ENCODE measurements around the gene ARL3. TPM values are rescaled to one million over a fixed set of nuclear protein-coding genes. Genes with fewer than 3 reads are reported as not detected.

ARL3 gene
- total and polyA plus RNA-seq, 2 donors (not counting 1 experiment from before 2014, with no cell fraction given): 10.6 to 22.9 TPM

DNA sequence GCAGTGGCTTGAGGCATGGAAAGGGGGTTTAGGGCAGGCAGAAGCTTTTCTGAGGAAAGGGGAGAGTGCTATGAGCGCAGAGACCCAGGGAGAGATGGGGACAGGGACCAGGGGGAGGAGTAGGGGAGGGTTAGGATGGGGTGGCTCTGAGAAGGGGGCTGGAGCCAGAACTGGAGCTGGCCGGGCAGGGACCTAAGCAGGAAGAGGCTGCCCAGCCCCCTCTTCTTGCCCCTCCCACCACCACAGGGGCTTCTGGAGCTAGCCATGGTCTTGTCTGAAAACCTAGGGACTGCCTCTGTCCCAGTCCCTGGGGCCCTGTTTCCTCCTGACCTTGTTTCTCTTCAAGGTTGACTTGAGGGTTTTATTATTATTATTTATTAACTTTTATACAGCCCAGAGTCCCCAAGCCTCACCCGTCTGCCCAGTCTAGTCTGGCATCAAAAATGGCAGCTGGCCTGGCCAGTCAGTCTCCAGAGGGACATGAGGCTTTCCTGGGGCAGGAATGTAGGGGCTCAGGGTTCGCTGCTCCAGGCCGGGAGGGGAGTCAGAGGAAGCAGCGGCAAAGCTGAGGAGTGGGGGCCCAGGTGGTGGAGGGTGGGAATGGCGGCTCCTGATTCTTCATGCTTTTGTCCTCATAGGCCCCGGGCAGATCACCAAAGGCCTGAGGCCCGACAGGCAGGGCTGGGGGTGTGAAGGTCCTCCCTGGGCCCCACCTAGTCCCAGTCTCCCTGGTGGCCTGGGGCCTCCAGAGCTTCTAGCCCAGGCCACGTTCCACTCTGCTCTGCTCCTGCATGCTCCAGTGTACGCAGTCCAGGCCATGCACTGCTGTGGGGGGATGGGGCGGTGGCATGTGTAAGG lies 64.2 kb downstream of the ARL3 start:
- Histone ChIP-seq H3K4me3 (replicated peaks in 1 of 4; ENCODE audit: control extremely low read depth in 1 of 4, insufficient read depth in 1 of 4, low read depth in 3 of 4, low read length in 4 of 4) (peak overlapping the region; percentile 39 to 98 (median 89)), H3K4me1 (ENCODE audit: control insufficient read depth, extremely low read depth, insufficient read depth, low read length) (peaks cover 32% of the 10 kb centered on the region), H3K79me2 (ENCODE audit: control insufficient read depth, insufficient read depth, low read length) (peaks cover 89% of the 10 kb centered on the region), H3K36me3 (ENCODE audit: control insufficient read depth, insufficient read depth, low read length) (peaks cover 19% of the 10 kb centered on the region), H3K27ac (ENCODE audit: insufficient read depth, low read length) (peak overlapping the region; percentile 7), H3K4me2 (ENCODE audit: extremely low read depth, insufficient read depth, low read length) (peak overlapping the region; percentile 100), H3K9ac (ENCODE audit: insufficient read depth, low read length) (peak overlapping the region; percentile 45), H2AFZ (ENCODE audit: low read length) (no peak overlapping the region), H3K9me3 (ENCODE audit: control insufficient read depth, insufficient read depth, low read depth, low read length) (no peaks in the 10 kb centered on the region), H4K20me1 (ENCODE audit: control insufficient read depth, extremely low read depth, insufficient read depth, low read length) (peaks cover 2% of the 10 kb centered on the region), H3K27me3 (ENCODE audit: control insufficient read depth, insufficient read depth, low read length) (no peaks in the 10 kb centered on the region)
- no peak for DNase-seq (ENCODE audit: low read depth in 2 of 2)
- no peak for TF ChIP-seq EZH2 (IDR thresholded peaks at IDR 0.05; ENCODE audit: low read length, missing control alignments)
- TF ChIP-seq, protein P1, sequence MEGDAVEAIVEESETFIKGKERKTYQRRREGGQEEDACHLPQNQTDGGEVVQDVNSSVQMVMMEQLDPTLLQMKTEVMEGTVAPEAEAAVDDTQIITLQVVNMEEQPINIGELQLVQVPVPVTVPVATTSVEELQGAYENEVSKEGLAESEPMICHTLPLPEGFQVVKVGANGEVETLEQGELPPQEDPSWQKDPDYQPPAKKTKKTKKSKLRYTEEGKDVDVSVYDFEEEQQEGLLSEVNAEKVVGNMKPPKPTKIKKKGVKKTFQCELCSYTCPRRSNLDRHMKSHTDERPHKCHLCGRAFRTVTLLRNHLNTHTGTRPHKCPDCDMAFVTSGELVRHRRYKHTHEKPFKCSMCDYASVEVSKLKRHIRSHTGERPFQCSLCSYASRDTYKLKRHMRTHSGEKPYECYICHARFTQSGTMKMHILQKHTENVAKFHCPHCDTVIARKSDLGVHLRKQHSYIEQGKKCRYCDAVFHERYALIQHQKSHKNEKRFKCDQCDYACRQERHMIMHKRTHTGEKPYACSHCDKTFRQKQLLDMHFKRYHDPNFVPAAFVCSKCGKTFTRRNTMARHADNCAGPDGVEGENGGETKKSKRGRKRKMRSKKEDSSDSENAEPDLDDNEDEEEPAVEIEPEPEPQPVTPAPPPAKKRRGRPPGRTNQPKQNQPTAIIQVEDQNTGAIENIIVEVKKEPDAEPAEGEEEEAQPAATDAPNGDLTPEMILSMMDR (conservative IDR thresholded peaks at IDR 0.05 in 1 of 2, IDR thresholded peaks at IDR 0.05 in 1 of 2; ENCODE audit: low read depth in 1 of 2, low read length in 2 of 2): no peak

DNA sequence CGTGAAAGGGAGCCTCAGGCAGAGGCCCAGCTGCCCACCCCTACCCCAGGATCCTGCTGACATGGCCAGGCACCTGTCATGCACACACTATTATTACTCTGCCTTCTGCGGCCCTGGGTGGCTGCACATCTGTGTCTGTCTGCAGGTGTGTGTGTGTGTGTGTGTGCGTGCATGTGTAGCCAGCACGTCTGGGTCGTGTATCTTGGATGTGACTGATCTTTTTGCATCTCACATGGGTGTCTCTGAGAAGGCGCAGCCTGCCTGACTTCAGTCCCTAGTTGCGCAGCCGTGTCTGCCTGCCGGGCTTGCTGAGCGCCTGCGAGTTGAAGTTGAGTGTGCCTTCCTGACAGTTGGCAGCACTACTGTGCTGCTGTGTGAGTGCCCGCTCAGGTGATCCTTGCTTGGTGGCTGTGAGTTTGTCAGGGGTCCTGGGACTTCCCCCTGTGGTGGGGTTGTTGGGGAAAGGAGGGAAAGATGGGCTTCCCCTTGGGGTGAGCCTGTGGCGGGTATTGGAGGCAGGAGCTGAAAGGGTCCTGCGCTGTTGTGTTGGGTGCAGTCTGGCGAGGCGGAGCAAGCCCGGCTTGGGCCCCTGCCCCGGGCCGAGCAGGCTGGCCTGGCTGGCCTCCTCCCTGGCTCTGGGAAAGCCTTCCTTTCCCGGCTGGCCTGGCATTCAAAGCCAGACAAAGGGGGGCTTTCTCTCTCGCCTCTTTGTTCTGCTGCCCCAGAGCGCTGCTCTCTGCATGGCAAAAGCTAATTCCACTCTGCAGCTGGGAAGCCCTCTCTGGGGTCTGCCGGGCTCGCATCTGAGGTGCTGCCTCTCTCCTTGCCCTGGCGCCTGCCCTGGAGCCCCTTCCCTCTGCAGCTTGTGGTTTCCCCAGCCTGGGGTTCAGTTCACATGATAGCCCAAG lies 65.1 kb downstream of the ARL3 start:
- TF ChIP-seq EZH2 (IDR thresholded peaks at IDR 0.05; ENCODE audit: low read length, missing control alignments): no peak
- TF ChIP-seq, protein P1 (conservative IDR thresholded peaks at IDR 0.05 in 1 of 2, IDR thresholded peaks at IDR 0.05 in 1 of 2; ENCODE audit: low read depth in 1 of 2, low read length in 2 of 2): no peak
- Histone ChIP-seq H3K79me2 (ENCODE audit: control insufficient read depth, insufficient read depth, low read length) (peaks cover 90% of the 10 kb centered on the region), H3K9ac (ENCODE audit: insufficient read depth, low read length) (peak overlapping the region; percentile 45), H3K36me3 (ENCODE audit: control insufficient read depth, insufficient read depth, low read length) (peaks cover 14% of the 10 kb centered on the region), H3K4me3 (replicated peaks in 1 of 4; ENCODE audit: control extremely low read depth in 1 of 4, insufficient read depth in 1 of 4, low read depth in 3 of 4, low read length in 4 of 4) (peak overlapping the region; percentile 39 to 98 (median 89)), H2AFZ (ENCODE audit: low read length) (no peak overlapping the region), H4K20me1 (ENCODE audit: control insufficient read depth, extremely low read depth, insufficient read depth, low read length) (peaks cover 2% of the 10 kb centered on the region), H3K4me2 (ENCODE audit: extremely low read depth, insufficient read depth, low read length) (peak overlapping the region; percentile 100), H3K27me3 (ENCODE audit: control insufficient read depth, insufficient read depth, low read length) (no peaks in the 10 kb centered on the region), H3K4me1 (ENCODE audit: control insufficient read depth, extremely low read depth, insufficient read depth, low read length) (peaks cover 32% of the 10 kb centered on the region), H3K27ac (ENCODE audit: insufficient read depth, low read length) (peak overlapping the region; percentile 94), H3K9me3 (ENCODE audit: control insufficient read depth, insufficient read depth, low read depth, low read length) (no peaks in the 10 kb centered on the region)
- peak in 1 of 2 donors; percentile 46 for DNase-seq (ENCODE audit: low read depth in 2 of 2)
